SW 1271 (cell line): Measurements from ENCODE around the gene SUCLA2.
"Not testable (repeated sequence)": the region's sequence is repeated elsewhere in the genome, so short reads cannot be mapped to it uniquely, and the experiment has no call there.

Source experiments
- DNase-seq, 2 experiments: peaks; one replicate each; lab custom pipeline; 2025; lab: John Stamatoyannopoulos, UW

The SUCLA2 gene

DNA sequence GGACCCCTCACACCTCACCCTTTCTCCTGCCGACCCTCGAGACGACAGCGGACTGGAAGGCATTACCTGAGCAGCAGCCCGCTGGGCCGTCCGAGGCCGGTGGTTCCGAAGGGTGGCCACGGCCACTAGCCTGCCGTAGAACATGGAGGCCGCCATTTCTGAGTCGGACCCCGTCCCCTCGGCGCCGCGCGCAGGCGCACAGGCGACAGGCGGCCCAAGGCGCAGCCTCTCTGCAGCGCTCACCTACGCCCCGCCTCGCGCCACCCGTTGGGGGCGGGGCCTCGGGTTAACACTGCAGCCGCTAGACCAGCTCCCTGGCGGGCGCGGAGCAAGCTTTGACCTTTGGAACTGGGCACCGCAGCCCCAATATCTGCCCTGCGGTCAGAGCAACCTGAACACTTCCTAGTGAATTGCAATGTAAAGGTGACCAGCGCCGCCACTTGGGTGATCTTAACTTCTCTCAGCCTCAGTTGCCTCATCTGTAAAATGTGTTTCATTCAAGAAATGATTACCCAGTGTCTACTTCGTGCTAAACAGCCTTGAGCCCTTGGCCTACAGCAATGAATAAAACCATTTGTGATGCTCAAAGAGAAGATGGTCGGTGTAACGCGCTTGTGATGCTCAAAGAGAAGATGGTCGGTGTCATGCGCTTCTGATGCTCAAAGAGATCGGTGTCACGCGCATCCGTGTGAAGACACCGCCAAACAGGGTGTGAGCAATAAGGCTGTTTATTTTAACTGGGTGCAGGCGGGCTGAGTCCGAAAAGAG, at the start of gene SUCLA2:
Gene SUCLA2, minus strand, starts transcription at position 160 of the 768 bp plus-strand sequence. Its CDS starts 4 bp downstream, at position 156.
- peak; percentile 70 to 83 for DNase-seq

DNA sequence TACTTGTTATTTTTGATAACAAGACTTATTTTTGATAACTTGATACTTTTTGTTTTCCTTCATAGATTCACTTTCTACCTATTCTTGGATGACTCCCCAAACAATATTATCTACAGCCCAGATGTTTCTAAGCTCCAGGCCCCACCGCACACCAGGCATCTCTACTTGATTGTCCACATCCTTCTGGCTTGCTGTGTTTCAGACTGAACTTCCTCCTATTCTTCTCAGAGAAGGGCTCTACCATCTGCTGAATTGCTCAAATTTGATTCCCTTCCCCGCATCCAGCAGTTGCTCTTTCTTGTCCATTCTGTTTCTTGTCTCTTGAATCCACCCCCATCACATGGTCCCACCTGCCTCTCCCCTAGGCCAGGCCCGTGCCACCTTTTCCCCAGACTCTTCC, 49.5 kb upstream of the SUCLA2 start:
- no peak for DNase-seq

DNA sequence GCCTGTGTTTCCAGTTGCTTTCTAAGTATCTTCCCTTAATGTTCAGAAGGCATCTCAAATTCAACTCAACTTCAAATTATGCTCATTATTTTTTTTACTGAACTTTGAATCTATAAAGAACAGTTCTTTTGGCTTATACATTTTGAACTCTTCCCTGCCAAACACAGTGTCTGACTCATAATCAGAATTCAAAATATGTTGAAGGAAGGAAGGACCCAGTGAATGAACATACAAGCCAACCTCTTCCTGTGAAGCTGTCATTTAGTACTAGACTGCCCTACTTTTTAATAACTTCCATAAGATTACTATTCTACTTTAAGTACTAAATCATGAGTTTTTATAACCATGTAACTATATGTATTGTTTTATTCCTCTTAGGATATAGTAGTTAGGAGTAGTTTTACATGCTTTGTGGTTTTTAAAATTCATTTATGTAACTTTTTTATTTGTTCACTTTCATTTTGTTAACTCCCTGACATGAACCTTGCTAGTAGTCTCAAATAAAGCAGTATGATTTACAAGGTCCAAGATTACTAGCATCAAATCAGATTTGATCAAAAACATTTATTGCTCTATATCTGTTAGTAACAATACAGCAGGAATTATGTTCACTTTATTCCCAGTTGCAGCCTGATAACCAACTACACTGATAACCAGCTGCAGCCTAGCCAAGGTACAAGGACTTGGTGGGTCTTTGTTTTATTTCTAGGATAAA, 42.9 kb upstream of the SUCLA2 start:
- DNase-seq: peak in 1 of 2 experiments; percentile 28

DNA sequence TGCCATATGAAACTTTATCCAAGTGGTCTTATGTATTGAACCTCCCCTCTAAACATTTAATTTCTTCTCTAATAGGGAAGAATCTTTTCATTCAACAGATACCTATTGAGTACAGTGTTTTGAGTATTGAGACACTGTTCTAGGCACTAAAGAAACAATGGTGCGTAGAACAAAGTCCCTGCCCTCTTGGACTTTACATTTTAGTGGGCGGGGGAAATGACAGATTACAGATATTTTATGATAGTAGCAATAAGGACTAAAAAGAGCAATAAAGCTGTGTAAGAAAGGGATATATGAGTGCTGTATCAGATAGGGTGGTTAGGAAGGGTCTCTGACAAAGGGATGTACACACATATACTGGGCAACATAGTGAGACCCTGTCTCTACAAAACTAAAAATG, 41.8 kb upstream of the SUCLA2 start:
- no peak for DNase-seq

DNA sequence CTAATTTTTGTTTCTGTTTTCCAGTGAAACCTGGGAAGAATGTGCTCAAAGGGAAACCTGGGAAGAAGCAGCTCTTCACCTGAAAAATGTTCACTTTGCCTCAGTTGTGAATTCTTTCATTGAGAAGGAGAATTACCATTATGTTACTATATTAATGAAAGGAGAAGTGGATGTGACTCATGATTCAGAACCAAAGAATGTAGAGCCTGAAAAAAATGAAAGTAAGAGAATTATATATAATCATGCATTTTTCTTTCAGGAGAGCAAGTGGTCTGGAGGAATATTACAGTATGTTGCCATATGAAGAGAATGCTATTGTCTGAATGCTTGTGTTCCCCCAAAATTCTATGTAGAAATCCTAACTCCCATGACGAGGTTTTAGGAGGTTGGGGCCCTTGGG, 39.8 kb upstream of the SUCLA2 start:
- no peak for DNase-seq

DNA sequence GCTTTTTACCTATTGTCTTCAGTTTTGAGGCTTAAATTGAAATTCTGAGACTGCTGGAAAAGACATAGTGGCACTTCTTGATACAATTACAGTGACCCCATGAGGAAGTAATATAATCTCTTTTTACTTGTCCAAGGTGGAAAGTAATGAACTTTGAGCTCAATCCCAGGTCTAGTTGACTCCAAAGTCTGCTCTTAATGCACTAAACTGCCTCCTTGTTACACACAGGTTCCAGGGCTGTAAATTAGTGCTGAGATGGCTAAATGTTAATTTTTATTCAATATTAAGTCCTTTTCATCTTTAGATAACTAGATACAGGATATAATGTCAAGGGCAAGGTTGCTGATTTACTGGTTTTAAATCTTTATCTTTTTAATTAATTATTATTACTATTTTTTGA, 39.0 kb upstream of the SUCLA2 start:
- no peak for DNase-seq

DNA sequence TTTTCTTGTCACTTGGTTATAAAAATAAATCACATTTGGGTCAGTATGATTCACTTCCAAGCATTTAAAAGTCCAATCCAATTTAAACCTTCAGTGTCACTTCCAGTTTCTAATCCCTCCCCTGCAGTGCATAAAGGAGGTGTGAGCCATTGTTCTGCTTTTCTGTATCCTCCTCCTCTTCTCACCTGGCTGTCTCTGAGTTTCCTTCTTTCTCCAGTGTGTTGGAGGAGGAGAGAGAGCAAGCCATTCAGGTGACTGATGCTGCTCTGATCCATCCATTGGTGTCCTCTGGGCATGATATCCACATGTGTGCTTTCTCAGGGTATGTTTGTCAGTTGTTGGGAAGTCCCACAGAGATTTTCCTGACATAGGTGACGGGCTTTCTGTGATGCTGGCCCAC, 37.7 kb upstream of the SUCLA2 start:
- no peak for DNase-seq

DNA sequence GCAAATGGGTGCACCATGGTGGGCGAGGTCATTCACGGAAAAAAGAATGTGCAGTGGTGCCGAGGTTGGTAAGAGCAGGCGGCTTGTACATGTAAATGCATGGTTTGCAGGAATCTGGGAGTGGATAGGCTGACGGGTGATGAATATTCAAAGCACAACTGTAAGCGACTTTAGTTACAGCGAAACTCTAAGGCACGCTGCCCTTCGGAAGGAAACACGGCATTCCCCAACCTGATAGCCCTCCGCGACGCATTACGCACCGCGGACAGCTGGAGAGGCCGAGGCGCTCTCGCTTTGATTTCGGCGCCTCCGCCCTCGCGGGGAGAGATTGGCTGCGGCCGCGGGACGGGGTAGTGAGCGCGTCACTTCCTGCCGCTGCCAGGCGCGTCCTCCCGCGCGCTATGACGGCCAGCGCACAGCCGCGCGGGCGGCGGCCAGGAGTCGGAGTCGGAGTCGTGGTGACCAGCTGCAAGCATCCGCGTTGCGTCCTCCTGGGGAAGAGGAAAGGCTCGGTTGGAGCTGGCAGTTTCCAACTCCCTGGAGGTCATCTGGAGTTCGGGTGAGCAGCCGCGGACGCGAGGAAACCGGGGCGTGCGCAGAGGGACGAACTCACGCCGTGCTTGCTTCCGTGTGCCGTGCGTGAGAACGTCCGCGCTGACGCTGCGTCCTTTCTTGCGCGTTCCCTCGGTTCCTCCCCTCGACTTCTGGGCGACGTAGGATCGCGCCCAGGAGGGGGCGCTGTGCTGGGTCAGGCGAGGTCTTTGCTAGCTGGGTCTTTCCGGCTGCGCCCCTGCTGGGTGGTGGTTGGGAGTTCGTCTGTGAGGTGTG, 36.5 kb upstream of the SUCLA2 start, which contains the start of gene NUDT15:
Gene NUDT15, plus strand, starts transcription at position 381 of the 828 bp plus-strand sequence. Its CDS starts 21 bp downstream, at position 402.
- DNase-seq: peak; percentile 80 to 91

DNA sequence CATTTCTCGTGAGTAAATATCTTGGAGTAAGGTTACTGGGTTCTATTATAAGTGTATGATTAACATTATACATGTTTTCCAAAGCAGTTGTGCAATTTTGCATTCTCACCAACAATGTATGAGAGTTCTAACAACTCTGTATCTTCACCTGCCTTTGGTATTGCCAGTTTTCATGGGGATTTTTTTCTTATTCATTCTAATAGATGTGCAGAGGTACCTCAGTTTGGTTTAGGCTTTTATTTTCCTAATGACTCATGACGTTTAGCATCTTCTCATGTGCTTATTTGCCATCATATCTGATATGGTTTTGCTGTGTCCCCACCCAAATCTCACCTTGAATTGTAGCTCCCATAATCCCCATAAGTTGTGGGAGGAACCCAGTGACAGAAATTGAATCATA, 28.8 kb upstream of the SUCLA2 start:
- no peak for DNase-seq

DNA sequence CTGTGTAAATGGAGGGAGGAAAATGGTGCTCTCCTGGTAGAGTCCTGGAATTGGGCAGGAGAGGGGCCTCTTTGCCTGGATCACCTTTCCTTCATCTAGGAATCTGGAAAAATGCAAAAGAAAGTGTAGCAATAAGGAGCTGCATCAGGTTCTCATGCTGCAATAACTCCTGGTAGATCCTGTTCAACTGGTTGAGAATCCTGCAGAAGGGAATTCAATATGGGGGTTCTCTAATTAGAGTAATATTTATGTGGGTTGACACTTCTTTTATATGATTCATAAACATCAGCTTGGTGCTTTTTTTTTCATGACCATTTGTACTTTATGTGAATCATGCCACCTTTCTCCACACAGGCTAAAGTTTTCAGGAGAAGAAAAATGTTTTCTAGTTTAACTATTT, 27.0 kb upstream of the SUCLA2 start:
- DNase-seq: no peak

DNA sequence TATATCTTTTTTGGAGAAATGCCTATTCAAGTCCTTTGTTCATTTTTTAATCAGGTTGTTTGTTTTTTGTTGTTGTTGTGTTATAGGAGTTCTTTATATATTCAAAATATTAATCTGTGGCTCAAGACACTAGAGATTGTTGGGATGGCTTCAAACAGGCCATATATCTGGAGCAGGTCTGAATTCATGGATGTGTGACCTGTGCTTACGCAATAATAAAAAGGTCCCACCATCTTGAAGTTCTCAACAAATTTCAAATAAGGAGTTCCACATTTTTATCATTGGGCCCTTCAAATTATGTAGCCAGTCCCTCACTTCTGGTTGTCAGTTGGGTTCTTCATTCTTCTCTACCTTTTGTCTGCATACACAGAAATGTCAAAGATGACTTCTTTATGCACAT, 18.7 kb upstream of the SUCLA2 start:
- no peak for DNase-seq

DNA sequence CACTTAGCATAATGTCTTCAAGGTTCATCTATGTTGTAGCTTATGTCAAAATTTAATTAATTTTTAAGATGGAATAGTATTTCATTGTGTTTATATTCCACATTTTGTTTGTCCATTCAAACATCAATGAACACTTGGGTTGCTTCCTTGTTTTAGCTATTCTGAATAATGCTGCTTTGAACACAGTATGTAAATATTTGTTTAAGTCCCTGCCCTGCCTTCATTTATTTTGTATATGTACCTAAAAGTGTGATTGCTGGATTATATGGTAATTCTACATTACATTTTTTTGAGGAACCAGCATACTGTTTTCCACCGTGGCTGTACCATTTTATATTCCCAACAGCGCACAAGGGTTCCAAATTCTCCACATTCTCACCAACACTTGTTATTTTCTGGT, 17.6 kb upstream of the SUCLA2 start:
- DNase-seq: no peak

DNA sequence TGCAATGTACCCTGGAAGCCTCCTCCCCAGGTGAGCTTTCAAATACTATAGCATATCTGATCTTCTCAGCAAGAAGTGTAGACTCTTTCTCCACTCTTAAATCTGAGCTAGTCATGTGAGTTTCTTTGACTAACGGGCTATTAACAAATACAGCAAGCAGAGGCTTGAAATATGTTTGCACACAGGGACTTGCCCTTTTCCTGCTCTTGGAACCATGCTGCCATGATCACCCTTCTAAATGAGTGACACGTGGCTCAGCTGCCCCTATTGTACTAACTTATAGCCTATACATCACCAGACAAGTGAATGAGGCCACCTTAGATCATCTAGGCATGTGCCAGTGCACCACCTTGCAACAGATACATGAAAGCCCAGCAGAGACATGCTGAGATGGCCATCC, 13.3 kb upstream of the SUCLA2 start:
- DNase-seq: no peak

DNA sequence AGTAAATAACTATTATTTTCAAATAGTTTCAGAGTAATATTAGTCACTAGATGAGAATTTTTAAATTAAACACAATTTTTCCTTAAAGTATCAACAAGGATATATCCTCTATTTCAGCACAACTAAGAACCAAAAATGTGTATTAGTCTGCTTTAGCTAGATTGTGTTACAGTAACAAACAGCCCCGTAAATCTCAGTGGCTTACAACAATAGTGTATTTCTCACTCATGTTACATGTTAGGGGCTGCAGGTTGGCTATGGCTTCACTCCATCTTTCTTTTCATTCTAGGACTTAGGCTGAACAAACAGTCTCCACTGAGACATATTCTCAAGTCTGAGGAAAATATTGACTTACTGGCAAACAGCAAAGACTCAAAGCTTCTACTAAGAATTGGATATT, 11.6 kb upstream of the SUCLA2 start:
- DNase-seq: no peak

DNA sequence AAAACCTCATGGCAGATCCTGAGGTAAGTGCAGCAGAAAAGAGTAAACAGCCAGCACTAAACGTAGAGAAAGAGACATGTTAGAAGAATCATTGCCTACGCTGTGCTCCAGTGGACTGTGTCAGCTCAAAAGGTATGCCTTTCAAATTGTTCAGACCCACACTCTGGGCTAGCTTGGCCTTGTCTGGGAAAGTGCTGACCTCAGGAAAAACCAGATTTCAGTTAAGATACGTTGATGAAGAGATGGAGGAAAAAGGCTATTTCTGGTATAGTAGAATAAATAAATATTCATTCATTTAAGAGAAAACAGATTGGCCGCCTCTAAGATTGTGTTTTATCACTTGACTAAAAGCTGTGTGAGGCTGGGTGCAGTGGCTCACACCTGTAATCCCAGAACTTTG, 9.6 kb upstream of the SUCLA2 start:
- no peak for DNase-seq

DNA sequence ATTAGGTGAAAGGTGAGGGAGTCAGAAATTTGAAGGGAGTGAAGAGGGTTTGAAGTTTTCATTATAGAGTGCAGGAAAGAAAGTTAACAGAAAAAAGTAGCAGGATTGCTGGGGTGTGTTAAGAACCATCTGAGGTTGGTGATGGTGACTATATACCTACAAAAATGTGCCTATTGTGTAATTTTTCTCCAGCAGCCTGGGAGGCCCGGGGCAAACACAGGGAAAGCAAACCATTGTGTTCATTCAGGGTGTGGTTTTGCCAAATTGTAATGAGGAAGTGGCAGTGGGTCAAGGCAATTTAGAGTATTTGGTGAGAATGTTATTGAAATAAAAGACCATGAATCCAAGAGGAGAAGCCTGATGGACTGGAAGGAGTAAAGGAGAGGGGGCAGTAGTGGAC, 8.2 kb upstream of the SUCLA2 start:
- no peak for DNase-seq

DNA sequence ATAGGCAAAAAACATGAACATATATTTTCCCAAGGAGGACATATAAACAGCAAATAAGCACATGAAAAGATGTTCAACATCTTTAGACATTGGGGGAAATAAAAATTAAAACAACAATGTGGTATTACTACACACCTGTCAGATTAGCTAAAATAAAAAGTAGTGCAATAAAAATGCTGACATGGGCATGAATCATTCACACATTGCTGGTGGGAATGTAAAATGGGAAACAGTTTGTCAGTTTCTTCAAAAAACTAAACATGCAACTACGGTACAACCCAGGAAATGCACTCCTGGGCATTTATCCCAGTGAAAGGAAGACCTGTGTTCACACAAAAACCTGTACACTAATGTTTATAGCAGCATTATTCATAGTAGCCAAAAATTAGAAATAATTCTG, 5.3 kb upstream of the SUCLA2 start:
- DNase-seq: no peak

DNA sequence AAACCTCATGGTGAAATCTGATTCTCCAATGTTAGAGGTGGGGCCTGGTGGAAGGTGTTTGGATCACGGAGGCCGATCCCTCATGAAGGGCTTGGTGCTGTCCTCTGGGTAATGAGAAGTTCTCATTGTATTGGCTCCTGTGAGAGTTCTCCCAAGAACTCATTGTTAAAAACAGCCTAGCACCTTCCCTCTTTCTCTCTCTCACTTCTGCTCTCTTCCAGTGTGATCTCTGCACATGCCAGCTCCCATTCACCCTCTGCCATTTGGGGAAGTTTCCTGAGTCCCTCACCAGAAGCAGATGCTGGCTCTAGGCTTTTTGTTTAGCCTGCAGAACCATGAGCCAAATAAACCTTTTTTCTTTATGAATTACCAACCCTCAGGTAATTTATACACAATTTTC, 3.1 kb upstream of the SUCLA2 start:
- DNase-seq: no peak

DNA sequence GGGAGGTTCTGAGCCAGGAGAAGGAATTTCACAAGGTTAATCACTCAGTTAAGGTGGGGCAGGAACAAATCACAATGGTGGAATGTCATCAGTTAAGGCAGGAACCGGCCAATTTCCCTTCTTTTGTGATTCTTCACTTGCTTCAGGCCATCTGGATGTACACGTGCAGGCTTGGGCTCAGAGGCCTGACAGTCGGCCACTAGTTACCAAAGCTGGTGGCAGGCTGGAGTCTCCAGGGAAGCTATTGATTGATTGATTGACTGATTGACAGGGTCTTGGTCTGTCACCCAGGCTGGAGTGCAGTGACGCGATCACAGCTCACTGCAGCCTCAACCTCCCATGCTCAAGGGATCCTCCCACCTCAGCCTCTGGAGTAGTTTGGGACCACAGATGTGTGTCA, 926 bp upstream of the SUCLA2 start:
- DNase-seq: not testable (repeated sequence)

DNA sequence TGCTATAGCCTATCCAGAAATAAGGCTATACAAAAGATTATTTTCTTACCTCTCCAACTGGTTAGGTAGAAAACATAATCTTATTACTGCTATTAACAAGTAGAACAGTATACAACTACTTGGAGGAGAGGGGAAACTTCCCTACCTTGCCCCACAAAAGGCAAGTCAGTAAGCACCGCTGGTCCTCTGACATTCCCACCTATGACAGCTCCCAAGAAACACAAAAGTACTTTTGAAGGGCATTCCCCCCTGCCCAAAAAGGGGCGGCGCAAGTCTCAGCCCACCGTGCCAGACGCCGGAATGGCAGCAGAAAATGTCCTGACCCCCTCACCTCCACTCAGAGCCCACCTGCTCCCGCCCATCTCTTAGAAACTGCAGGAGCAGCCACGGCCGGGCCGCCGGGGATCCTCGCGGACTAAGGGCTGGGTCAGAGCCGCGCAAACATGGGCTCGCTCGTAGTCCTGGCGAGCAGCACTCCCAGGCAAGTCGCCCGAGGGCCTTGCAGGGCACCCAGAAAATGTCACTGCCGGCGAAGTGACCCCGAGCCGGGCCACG, 437 bp downstream of the SUCLA2 start:
- no peak for DNase-seq

DNA sequence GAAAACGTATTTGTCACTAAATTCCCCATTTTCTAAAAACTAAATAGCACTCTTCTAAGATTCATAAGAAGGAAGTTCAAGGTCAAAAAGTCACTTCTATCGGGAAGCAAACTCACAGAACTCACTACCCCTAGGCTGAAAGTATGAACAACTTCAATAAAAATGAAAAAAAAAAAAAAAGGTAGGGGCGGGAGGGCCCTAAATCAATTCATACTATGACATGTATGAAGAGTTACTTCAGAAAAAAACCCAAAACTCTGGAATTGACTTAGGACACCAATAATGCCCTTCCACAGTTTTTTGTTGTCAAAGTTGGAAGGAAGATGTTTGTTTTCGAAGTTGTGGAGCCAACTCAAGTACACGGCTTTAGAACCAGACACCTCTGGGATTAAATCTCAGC, 1.1 kb downstream of the SUCLA2 start:
- no peak for DNase-seq

DNA sequence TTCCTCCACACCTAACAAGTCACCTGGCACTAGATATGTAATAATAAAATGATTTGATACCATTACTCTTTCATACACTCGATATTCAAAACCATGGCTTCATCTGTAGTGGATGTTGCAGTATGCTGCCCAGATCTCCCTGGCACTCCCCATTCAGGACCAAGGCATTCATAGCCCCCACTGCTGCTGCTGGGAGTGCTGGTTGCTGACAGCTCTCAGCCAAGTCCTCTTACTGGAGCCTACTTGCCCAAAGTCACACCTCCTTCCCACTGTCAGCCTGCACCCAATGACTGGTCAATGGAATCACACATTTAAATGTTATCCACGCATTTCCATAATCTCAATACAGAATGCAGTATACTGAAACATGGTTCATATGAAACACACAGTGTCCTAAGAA, 3.7 kb downstream of the SUCLA2 start:
- DNase-seq: no peak
